Prostate gland (tissue), 2 donors: Measurements from ENCODE around the gene DAZAP1.

Experiments used
- CTCF ChIP-seq, 4 experiments: fragments of 200-600 bp in 2 of 4; fragments of 450-650 bp in 2 of 4; sonication (generic) in 2 of 4; IDR thresholded peaks; 1 replicate in 3 of 4; 2 replicates in 1 of 4; pipeline ENCODE4 v1.5.1; 2016 to 2019; ENCODE audit warnings: antibody characterized with exemption in 4 of 4, mild to moderate bottlenecking in 2 of 4, moderate library complexity in 2 of 4
- POLR2A ChIP-seq: fragments of 450-650 bp; IDR thresholded peaks from one replicate; pipeline ENCODE4 v1.6.1; 2016; ENCODE audit warnings: antibody characterized with exemption, mild to moderate bottlenecking
- POLR2AphosphoS5 ChIP-seq: sonication (generic); formaldehyde crosslinking; IDR thresholded peaks from one replicate; pipeline ENCODE4 v1.6.1; 2017; ENCODE audit warnings: antibody characterized with exemption

GRCh38 chr19:1407528-1408299 lies at the start of gene DAZAP1:
- no peak for TF ChIP-seq CTCF (IDR thresholded peaks at IDR 0.05)
- no peak for TF ChIP-seq POLR2A
- no peak for TF ChIP-seq POLR2AphosphoS5
